Measurements from ENCODE around the gene MYEOV. TPM values are rescaled to one million over a fixed set of nuclear protein-coding genes. Genes with fewer than 3 reads are reported as not detected.

Gene MYEOV
- total and polyA plus RNA-seq, 10 of the 15 experiments (the other 5 are each of a cell fraction or from before 2014, with no cell fraction given) = 0.05 to 0.40 (median 0.26) TPM; not detected in 3

DNA sequence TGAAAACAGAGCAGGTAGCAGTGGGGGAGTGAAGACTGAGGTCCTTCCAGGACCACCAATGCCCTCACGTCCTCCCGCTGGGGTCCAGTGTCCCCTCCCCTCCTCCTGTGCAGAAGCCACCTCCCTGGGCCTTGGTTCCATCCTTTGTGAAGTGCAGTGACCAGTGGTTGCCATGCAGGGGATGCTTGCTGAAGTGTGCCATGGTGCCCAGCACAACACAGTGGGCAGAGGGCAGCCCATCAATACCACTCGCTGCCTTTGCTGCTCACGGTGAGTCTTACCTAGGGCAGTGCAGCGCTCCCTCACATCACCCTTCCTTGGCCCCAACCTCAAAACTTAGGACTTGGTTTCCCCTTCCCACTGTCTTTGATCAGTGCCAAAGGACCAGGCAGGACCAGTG is 12.9 kb downstream of the MYEOV start:
- no peak for DNase-seq (ENCODE audit: low read depth, low spot score)
- BruUV-seq (replicated peaks) = no TSS peak
- ChIA-PET RAD21 (ENCODE audit: unreplicated experiment) (no interaction called here), POLR2A (no interaction called here), CTCF (no interaction called here), SMC1A (ENCODE audit: uncharacterized antibody, unreplicated experiment) (no interaction called here)
- Histone ChIP-seq H3K27me3 (replicated peaks in 1 of 2; ENCODE audit: control insufficient read depth in 2 of 2, insufficient read depth in 2 of 2, low read length in 1 of 2) (no peaks in the 10 kb centered on the region; a peak in 1 of 4 replicates), H3K27ac (ENCODE audit: control insufficient read depth, insufficient read depth) (no peak overlapping the region), H3K4me1 (ENCODE audit: control insufficient read depth, insufficient read depth, low read length) (peaks cover 11% of the 10 kb centered on the region), H4K20me1 (ENCODE audit: control insufficient read depth, insufficient read depth) (no peaks in the 10 kb centered on the region), H3K9me3 (replicated peaks; ENCODE audit: control insufficient read depth, insufficient read depth, low read length) (no peaks in the 10 kb centered on the region), H3K36me3 (ENCODE audit: control insufficient read depth in 2 of 2, insufficient read depth in 2 of 2, low read length in 1 of 2) (no peaks in the 10 kb centered on the region), H3K4me3 (no peak overlapping the region), H2AFZ (ENCODE audit: control insufficient read depth, low read depth, low read length) (no peak overlapping the region), H3K4me2 (ENCODE audit: control insufficient read depth, insufficient read depth) (no peak overlapping the region), H3K9ac (ENCODE audit: control insufficient read depth, insufficient read depth, low read length) (no peak overlapping the region), H3K79me2 (ENCODE audit: control insufficient read depth, insufficient read depth, low read length) (no peaks in the 10 kb centered on the region)
- ATAC-seq = no peak
- 53% methylated on average over 5 of the region's 5 CpGs for WGBS (ENCODE audit: insufficient coverage, insufficient replicate concordance, low lambda C conversion rate, missing lambda C conversion rate)
- intact Hi-C loops (cut with micrococcal nuclease; ENCODE audit: unreplicated experiment) (no loop called here), in situ Hi-C loops (cut with MboI) (no loop called here)
- TF ChIP-seq HDAC2 (IDR thresholded peaks at IDR 0.05) (no peak), POLR2AphosphoS5 (IDR thresholded peaks at IDR 0.05; ENCODE audit: low read length) (no peak), ATF7 (IDR thresholded peaks at IDR 0.05; ENCODE audit: low read depth) (no peak), RCOR1 (conservative IDR thresholded peaks at IDR 0.05; ENCODE audit: low read depth, low read length) (no peak), MYB (IDR thresholded peaks at IDR 0.05; ENCODE audit: borderline replicate concordance, low read depth, low read length) (no peak)
- FAIRE-seq = no peak

DNA sequence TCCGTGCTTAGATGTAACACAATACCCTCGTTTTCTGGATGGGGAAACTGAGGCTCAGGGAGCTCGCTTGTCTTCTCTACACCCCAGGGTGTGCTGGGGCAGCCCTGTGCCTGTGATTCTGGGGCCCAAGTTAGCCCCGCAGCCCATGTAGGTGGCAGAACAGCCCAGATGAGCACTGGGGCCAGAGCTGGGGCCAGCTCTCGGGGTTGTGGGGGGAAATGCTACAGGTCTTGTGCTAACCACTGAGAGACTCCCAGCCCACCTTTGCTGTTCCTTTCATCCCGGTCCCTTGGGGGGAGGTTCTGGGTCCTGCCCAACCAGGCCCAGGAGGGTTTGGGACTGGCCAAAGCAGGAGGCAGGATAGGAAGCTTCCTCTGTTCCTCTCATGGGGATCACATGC is 13.5 kb downstream of the MYEOV start:
- ChIA-PET CTCF (no interaction called here), SMC1A (ENCODE audit: uncharacterized antibody, unreplicated experiment) (no interaction called here), POLR2A (no interaction called here), RAD21 (ENCODE audit: unreplicated experiment) (no interaction called here)
- Histone ChIP-seq H3K4me1 (ENCODE audit: control insufficient read depth, insufficient read depth, low read length) (peaks cover 14% of the 10 kb centered on the region), H4K20me1 (ENCODE audit: control insufficient read depth, insufficient read depth) (no peaks in the 10 kb centered on the region), H3K27ac (ENCODE audit: control insufficient read depth, insufficient read depth) (no peak overlapping the region), H2AFZ (ENCODE audit: control insufficient read depth, low read depth, low read length) (no peak overlapping the region), H3K79me2 (ENCODE audit: control insufficient read depth, insufficient read depth, low read length) (no peaks in the 10 kb centered on the region), H3K9ac (ENCODE audit: control insufficient read depth, insufficient read depth, low read length) (no peak overlapping the region), H3K4me2 (ENCODE audit: control insufficient read depth, insufficient read depth) (no peak overlapping the region), H3K9me3 (replicated peaks; ENCODE audit: control insufficient read depth, insufficient read depth, low read length) (no peaks in the 10 kb centered on the region), H3K36me3 (ENCODE audit: control insufficient read depth in 2 of 2, insufficient read depth in 2 of 2, low read length in 1 of 2) (no peaks in the 10 kb centered on the region), H3K27me3 (replicated peaks in 1 of 2; ENCODE audit: control insufficient read depth in 2 of 2, insufficient read depth in 2 of 2, low read length in 1 of 2) (no peaks in the 10 kb centered on the region; a peak in 1 of 4 replicates), H3K4me3 (no peak overlapping the region)
- DNase-seq (ENCODE audit: low read depth, low spot score) (no peak), FAIRE-seq (no peak), ATAC-seq (no peak)
- intact Hi-C loops (cut with micrococcal nuclease; ENCODE audit: unreplicated experiment) (no loop called here), in situ Hi-C loops (cut with MboI) (no loop called here)
- no TSS peak for BruUV-seq (replicated peaks)
- 47% methylated on average over 6 of the region's 6 CpGs for WGBS (ENCODE audit: insufficient coverage, insufficient replicate concordance, low lambda C conversion rate, missing lambda C conversion rate)
- TF ChIP-seq RELA (IDR thresholded peaks at IDR 0.05; ENCODE audit: borderline replicate concordance, partially characterized antibody) = no peak
- no peak for TF ChIP-seq MYC (IDR thresholded peaks at IDR 0.05; ENCODE audit: insufficient read depth, insufficient read length, insufficient replicate concordance, low read length, severe bottlenecking)
- TF ChIP-seq TBL1XR1 (IDR thresholded peaks at IDR 0.05; ENCODE audit: low read depth, low read length) = no peak
- no peak for TF ChIP-seq NFYB (IDR thresholded peaks at IDR 0.05; ENCODE audit: insufficient read depth, low read depth, low read length)
- no peak for TF ChIP-seq EED (IDR thresholded peaks at IDR 0.05; ENCODE audit: low read depth)
- TF ChIP-seq ASH2L (IDR thresholded peaks at IDR 0.05; ENCODE audit: borderline replicate concordance, low read depth) = no peak
